OCI-LY1 (cell line): Measurements from ENCODE around the gene ARHGAP44.

Experiments
- H2AFZ ChIP-seq: fragments of 200-600 bp; sonication (generic), shearing (Covaris generic); 2 replicates; pipeline ENCODE4 v1.6.0; 2014; ENCODE audit warnings: antibody characterized with exemption, mild to moderate bottlenecking, low read length
- H3F3A ChIP-seq: fragments of 200-600 bp; sonication (generic), shearing (Covaris generic); 2 replicates; pipeline ENCODE4 v1.6.0; 2014; ENCODE audit warnings: mild to moderate bottlenecking, antibody characterized with exemption, low read length, moderate library complexity; ENCODE audit not compliant: insufficient read depth
- H3K27ac ChIP-seq: fragments of 200-600 bp; sonication (generic); 2 replicates; pipeline ENCODE4 v1.5.1; 2014; ENCODE audit warnings: low read length, mixed run types, mild to moderate bottlenecking, low read depth; ENCODE audit not compliant: poor library complexity, severe bottlenecking
- H3K27me3 ChIP-seq: fragments of 200-600 bp; sonication (generic); 2 replicates; pipeline ENCODE4 v1.6.0; 2014; ENCODE audit warnings: antibody characterized with exemption, mild to moderate bottlenecking, low read length, moderate library complexity; ENCODE audit not compliant: insufficient read depth
- H3K36me3 ChIP-seq: fragments of 200-600 bp; sonication (generic); 2 replicates; pipeline ENCODE4 v1.6.1; 2014; ENCODE audit warnings: mild to moderate bottlenecking, antibody characterized with exemption, low read length, moderate library complexity, mixed read lengths; ENCODE audit not compliant: insufficient read depth
- H3K4me1 ChIP-seq: fragments of 200-600 bp; sonication (generic); 2 replicates; pipeline ENCODE4 v1.5.1; 2014; ENCODE audit warnings: mild to moderate bottlenecking, low read length, moderate library complexity; ENCODE audit not compliant: insufficient read depth, severe bottlenecking
- H3K4me2 ChIP-seq: fragments of 200-600 bp; sonication (generic), shearing (Covaris generic); 2 replicates; pipeline ENCODE4 v1.6.1; 2014; ENCODE audit warnings: low read length
- H3K4me3 ChIP-seq: fragments of 200-600 bp; sonication (generic); 2 replicates; pipeline ENCODE4 v1.5.1; 2014; ENCODE audit warnings: low read length, low read depth, mild to moderate bottlenecking, mixed read lengths; ENCODE audit not compliant: poor library complexity, severe bottlenecking
- H3K79me2 ChIP-seq: fragments of 200-600 bp; shearing (Covaris generic); 2 replicates; pipeline ENCODE4 v1.6.1; 2016; ENCODE audit warnings: mixed run types, low read length, mixed read lengths; ENCODE audit not compliant: insufficient read depth
- H3K9ac ChIP-seq: fragments of 200-600 bp; sonication (generic), shearing (Covaris generic); 2 replicates; pipeline ENCODE4 v1.6.1; 2014; ENCODE audit warnings: mild to moderate bottlenecking, low read length, mixed read lengths
- H3K9me2 ChIP-seq: fragments of 200-600 bp; sonication (generic), shearing (Covaris generic); 2 replicates; pipeline ENCODE4 v1.6.1; 2014; ENCODE audit warnings: low read depth, mild to moderate bottlenecking, low read length, mixed read lengths
- H3K9me3 ChIP-seq: fragments of 200-600 bp; shearing (Covaris generic); 2 replicates; pipeline ENCODE4 v1.6.1; 2014; ENCODE audit warnings: low read length, mixed read lengths
- H4K20me1 ChIP-seq: fragments of 200-600 bp; sonication (generic), shearing (Covaris generic); 2 replicates; pipeline ENCODE4 v1.6.0; 2016; ENCODE audit warnings: mild to moderate bottlenecking, low read length; ENCODE audit not compliant: insufficient read depth
- EZH2 ChIP-seq: fragments of 200-600 bp; sonication (generic), shearing (Covaris generic); IDR thresholded peaks from 2 replicates; pipeline ENCODE4 v1.8.0; 2017; ENCODE audit warnings: borderline replicate concordance, mixed run types, mild to moderate bottlenecking, antibody characterized with exemption, low read length, moderate library complexity, mixed read lengths
- TF ChIP-seq, protein P1 (sequence below): fragments of 200-600 bp; sonication (generic), shearing (Covaris generic); IDR thresholded peaks from 2 replicates; pipeline ENCODE4 v1.5.1; 2017; ENCODE audit warnings: mild to moderate bottlenecking, antibody characterized with exemption, low read length, moderate library complexity, mixed read lengths

ARHGAP44 gene

DNA sequence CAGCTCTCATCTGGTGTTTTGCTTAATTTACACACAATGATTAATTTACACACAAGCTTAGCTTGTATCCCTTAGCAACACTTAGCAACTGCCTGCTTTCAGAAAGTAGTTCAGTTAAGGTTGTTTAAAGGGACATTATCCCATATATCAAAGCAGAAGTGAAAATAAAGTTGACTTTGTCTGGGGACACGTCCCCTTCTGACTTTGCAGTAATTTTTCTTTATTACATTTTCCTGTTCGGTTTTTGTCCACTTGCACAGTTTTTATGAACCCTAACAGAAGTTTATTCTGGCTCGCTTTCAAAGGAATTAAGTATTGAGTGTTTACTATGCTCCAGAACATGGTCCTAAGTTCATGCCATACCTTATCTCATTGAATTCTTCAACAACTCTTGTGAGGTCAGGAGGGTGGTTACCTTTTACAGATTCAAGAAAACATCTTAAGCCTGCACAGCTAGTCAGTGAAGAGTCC, 41.5 kb downstream of the ARHGAP44 start:
- Histone ChIP-seq H3K79me2 (no peaks in the 10 kb centered on the region), H3K4me1 (no peaks in the 10 kb centered on the region), H3K9ac (no peak overlapping the region), H3K27ac (no peak overlapping the region), H4K20me1 (no peaks in the 10 kb centered on the region), H3K4me2 (no peak overlapping the region), H3F3A (no peaks in the 10 kb centered on the region), H3K27me3 (no peaks in the 10 kb centered on the region), H3K36me3 (no peaks in the 10 kb centered on the region), H2AFZ (no peak overlapping the region), H3K9me3 (peaks cover 4% of the 10 kb centered on the region; the same call in 1 of the 2 replicates), H3K4me3 (no peak overlapping the region), H3K9me2 (no peaks in the 10 kb centered on the region)
- no peak for TF ChIP-seq EZH2
- TF ChIP-seq, protein P1, sequence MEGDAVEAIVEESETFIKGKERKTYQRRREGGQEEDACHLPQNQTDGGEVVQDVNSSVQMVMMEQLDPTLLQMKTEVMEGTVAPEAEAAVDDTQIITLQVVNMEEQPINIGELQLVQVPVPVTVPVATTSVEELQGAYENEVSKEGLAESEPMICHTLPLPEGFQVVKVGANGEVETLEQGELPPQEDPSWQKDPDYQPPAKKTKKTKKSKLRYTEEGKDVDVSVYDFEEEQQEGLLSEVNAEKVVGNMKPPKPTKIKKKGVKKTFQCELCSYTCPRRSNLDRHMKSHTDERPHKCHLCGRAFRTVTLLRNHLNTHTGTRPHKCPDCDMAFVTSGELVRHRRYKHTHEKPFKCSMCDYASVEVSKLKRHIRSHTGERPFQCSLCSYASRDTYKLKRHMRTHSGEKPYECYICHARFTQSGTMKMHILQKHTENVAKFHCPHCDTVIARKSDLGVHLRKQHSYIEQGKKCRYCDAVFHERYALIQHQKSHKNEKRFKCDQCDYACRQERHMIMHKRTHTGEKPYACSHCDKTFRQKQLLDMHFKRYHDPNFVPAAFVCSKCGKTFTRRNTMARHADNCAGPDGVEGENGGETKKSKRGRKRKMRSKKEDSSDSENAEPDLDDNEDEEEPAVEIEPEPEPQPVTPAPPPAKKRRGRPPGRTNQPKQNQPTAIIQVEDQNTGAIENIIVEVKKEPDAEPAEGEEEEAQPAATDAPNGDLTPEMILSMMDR, result no peak

DNA sequence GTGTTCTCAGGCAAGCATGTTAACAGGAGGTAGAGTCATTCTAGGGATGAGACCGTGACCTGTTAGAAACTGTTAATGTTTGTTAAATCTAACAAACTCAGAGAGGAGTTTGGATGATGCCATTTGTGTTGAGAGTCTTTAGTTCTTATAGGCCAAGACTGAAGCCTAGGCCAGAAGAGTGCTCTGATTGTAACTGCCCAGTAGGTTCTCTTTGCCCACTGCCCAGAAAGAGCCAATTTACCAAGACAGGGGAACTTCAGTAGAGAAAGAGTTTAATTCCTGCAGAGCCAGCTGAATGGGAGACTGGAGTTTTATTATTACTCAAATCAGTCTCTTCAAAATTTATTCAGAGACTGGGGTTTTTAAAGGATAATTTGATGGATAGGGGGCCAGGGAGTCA, 42.5 kb downstream of the ARHGAP44 start:
- Histone ChIP-seq H3K9me2 (no peaks in the 10 kb centered on the region), H3K79me2 (no peaks in the 10 kb centered on the region), H3K27ac (no peak overlapping the region), H4K20me1 (no peaks in the 10 kb centered on the region), H3F3A (no peaks in the 10 kb centered on the region), H3K9me3 (peaks cover 4% of the 10 kb centered on the region; the same call in 1 of the 2 replicates), H3K27me3 (no peaks in the 10 kb centered on the region), H3K9ac (no peak overlapping the region), H2AFZ (no peak overlapping the region), H3K36me3 (no peaks in the 10 kb centered on the region), H3K4me1 (no peaks in the 10 kb centered on the region), H3K4me2 (no peak overlapping the region), H3K4me3 (no peak overlapping the region)
- no peak for TF ChIP-seq EZH2
- TF ChIP-seq, protein P1, result no peak

DNA sequence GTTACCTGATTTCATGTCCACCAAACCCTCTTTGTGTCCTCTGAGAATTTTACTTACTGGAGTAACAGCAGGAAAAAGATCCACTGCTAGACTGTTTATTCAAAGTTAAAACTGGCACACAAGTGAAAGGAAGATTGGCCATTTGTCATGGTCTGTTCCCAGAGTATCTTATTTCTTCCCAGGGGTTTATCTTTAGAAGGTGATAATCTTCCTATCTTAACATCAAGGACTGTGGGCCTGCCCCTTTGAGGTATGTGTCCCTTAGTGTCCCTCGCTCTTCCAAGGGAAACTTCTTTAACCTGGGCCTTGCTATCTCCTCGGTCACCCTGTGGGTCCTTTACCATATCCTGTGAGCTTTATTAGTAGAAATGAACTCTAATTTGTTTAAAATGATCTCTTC, 49.7 kb downstream of the ARHGAP44 start:
- no peak overlapping the region for H2AFZ ChIP-seq
- no peak overlapping the region for H3K27ac ChIP-seq
- H3K4me3 ChIP-seq, result no peak overlapping the region
- H3K9me2 ChIP-seq, result no peaks in the 10 kb centered on the region
- no peaks in the 10 kb centered on the region for H3K27me3 ChIP-seq
- no peaks in the 10 kb centered on the region for H4K20me1 ChIP-seq
- H3K4me2 ChIP-seq, result no peak overlapping the region
- no peaks in the 10 kb centered on the region for H3K9me3 ChIP-seq
- no peaks in the 10 kb centered on the region for H3K36me3 ChIP-seq
- H3K9ac ChIP-seq, result no peak overlapping the region
- H3K79me2 ChIP-seq, result no peaks in the 10 kb centered on the region
- TF ChIP-seq, protein P1, result no peak
- TF ChIP-seq EZH2, result no peak
- no peaks in the 10 kb centered on the region for H3F3A ChIP-seq
- no peaks in the 10 kb centered on the region for H3K4me1 ChIP-seq
